ENCODE results near the gene CCDC50.

- no peak for TF ChIP-seq EP300 (IDR thresholded peaks at IDR 0.05)
- TF ChIP-seq POLR2A (IDR thresholded peaks at IDR 0.05), result no peak
- no peak for TF ChIP-seq CTCF (IDR thresholded peaks at IDR 0.05)
- TF ChIP-seq POLR2AphosphoS5 (IDR thresholded peaks at IDR 0.05), result no peak
Measured at GRCh38 chr3:191363221-191363620, 34.0 kb downstream of the CCDC50 start.

Data from upper lobe of left lung (tissue), 4 donors.